Right renal pelvis (tissue), 4 donors: ENCODE measurements around the gene KCNJ3. TPM values are rescaled to one million over a fixed set of nuclear protein-coding genes. Genes with fewer than 3 reads are reported as not detected.

ENCODE experiments used
- DNase-seq, 4 donors: peaks; one replicate each; pipeline ENCODE4 v3.0.0-alpha.2; 2013; ENCODE audit warnings: low read depth in 4 of 4, low spot score in 3 of 4, missing footprints in 1 of 4
- polyA plus RNA-seq, 4 donors: library from polyadenylated mRNA; unstranded; fragments of 120-200 nt; gene quantifications; one replicate each; pipeline ENCODE4 v1.2.1, GENCODE V29; 2013; ENCODE audit not compliant: insufficient read length in 4 of 4

The KCNJ3 gene
- polyA plus RNA-seq, 4 donors: 5.9 to 8.6 (median 7.8) TPM

GRCh38 chr2:154706660-154707059 is 8.2 kb downstream of the KCNJ3 start:
- no peak for DNase-seq

GRCh38 chr2:154707994-154708575 is 9.6 kb downstream of the KCNJ3 start:
- DNase-seq: no peak

- DNase-seq: no peak
Measured at GRCh38 chr2:154709215-154709614, 10.7 kb downstream of the KCNJ3 start.

- DNase-seq: no peak
Measured at GRCh38 chr2:154710078-154710477, 11.6 kb downstream of the KCNJ3 start.

- DNase-seq: no peak
Measured at GRCh38 chr2:154710685-154711084, 12.2 kb downstream of the KCNJ3 start.

GRCh38 chr2:154713675-154714074 is 15.2 kb downstream of the KCNJ3 start:
- no peak for DNase-seq

- DNase-seq: no peak
Measured at GRCh38 chr2:154720651-154721050, 22.2 kb downstream of the KCNJ3 start.

GRCh38 chr2:154724194-154724797 is 25.8 kb downstream of the KCNJ3 start:
- DNase-seq: no peak

- DNase-seq: no peak
Measured at GRCh38 chr2:154740361-154740760, 41.9 kb downstream of the KCNJ3 start.

- DNase-seq: no peak
Measured at GRCh38 chr2:154758871-154759270, 60.4 kb downstream of the KCNJ3 start.

GRCh38 chr2:154762638-154763037 is 64.1 kb downstream of the KCNJ3 start:
- no peak for DNase-seq

- no peak for DNase-seq
Measured at GRCh38 chr2:154771664-154772284, 73.3 kb downstream of the KCNJ3 start.

- DNase-seq: no peak
Measured at GRCh38 chr2:154776825-154777224, 78.3 kb downstream of the KCNJ3 start.

- no peak for DNase-seq
Measured at GRCh38 chr2:154794406-154794805, 95.9 kb downstream of the KCNJ3 start.

GRCh38 chr2:154795651-154796050 is 97.2 kb downstream of the KCNJ3 start:
- DNase-seq: no peak

GRCh38 chr2:154804451-154804850 is 106.0 kb downstream of the KCNJ3 start:
- no peak for DNase-seq

GRCh38 chr2:154813636-154814035 is 115.1 kb downstream of the KCNJ3 start:
- no peak for DNase-seq

GRCh38 chr2:154814856-154815255 is 116.4 kb downstream of the KCNJ3 start:
- no peak for DNase-seq

GRCh38 chr2:154825358-154825757 is 126.9 kb downstream of the KCNJ3 start:
- DNase-seq: no peak

- DNase-seq: no peak
Measured at GRCh38 chr2:154826827-154827226, 128.3 kb downstream of the KCNJ3 start.

- no peak for DNase-seq
Measured at GRCh38 chr2:154827286-154827685, 128.8 kb downstream of the KCNJ3 start.

- DNase-seq: no peak
Measured at GRCh38 chr2:154832711-154833110, 134.2 kb downstream of the KCNJ3 start.
